Measurements from ENCODE around the gene C6orf89.
"Not testable (repeated sequence)": the region's sequence is repeated elsewhere in the genome, so short reads cannot be mapped to it uniquely, and the experiment has no call there.

Gene C6orf89

DNA sequence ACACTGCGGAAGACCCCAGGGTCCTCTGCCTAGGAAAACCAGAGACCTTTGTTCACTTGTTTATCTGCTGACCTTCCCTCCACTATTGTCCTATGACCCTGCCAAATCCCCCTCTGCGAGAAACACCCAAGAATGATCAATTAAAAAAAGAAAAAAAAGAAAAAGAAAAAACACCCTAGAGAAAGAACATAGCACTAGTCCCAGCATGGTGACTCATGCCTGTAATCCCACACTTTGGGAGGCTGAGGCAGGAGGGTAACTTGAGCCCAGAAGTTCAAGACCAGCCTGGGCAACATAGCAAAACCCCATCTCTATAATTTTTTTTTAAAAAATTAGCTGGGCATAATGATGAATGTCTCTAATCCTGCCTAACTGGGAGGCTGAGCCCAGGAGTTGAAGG, 56.6 kb downstream of the C6orf89 start:
- H3K9me3 ChIP-seq (ENCODE audit: insufficient read depth, low read length); H2AFZ ChIP-seq (ENCODE audit: low read depth, low read length); H3K27me3 ChIP-seq (ENCODE audit: low read depth, low read length); H3K9ac ChIP-seq (ENCODE audit: low read length); H4K20me1 ChIP-seq (ENCODE audit: insufficient read depth, low read length); H3K36me3 ChIP-seq (replicated peaks; ENCODE audit: low read depth, low read length); H3K4me1 ChIP-seq (ENCODE audit: low read length); H3K79me2 ChIP-seq (ENCODE audit: low read length); H3K4me2 ChIP-seq (ENCODE audit: low read length); H3K27ac ChIP-seq (ENCODE audit: low read length); H3K4me3 ChIP-seq (ENCODE audit: low read length): not testable (repeated sequence)

DNA sequence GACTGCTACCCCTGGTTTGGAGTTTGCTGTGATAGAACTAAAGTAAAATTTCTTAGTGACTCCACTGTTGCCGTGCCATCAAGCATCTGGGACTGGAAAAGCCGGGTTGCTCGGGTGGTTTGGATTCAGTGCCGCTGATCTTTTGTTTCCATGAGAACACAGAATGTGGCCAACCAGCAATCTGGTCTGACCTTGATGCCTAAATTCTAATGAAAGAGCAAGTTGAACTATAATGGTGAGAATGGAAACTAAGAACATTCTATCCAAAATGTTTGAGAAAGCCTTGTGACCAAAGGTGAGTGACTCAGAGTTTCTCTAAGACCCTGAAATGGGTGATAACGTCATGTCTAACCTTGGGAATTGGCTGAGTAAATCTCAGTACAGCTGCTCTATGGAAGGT, 58.9 kb downstream of the C6orf89 start:
- Histone ChIP-seq H3K9me3 (ENCODE audit: insufficient read depth, low read length) (no peaks in the 10 kb centered on the region), H3K9ac (ENCODE audit: low read length) (no peak overlapping the region), H3K79me2 (ENCODE audit: low read length) (no peaks in the 10 kb centered on the region), H3K27me3 (ENCODE audit: low read depth, low read length) (peaks cover 1% of the 10 kb centered on the region; the same call in 1 of the 2 replicates), H4K20me1 (ENCODE audit: insufficient read depth, low read length) (no peaks in the 10 kb centered on the region), H3K4me1 (ENCODE audit: low read length) (peaks cover 8% of the 10 kb centered on the region), H3K4me3 (ENCODE audit: low read length) (no peak overlapping the region), H3K36me3 (replicated peaks; ENCODE audit: low read depth, low read length) (no peaks in the 10 kb centered on the region), H3K27ac (ENCODE audit: low read length) (no peak overlapping the region), H3K4me2 (ENCODE audit: low read length) (no peak overlapping the region), H2AFZ (ENCODE audit: low read depth, low read length) (no peak overlapping the region)
- TF ChIP-seq EZH2phosphoT487 (IDR thresholded peaks at IDR 0.05; ENCODE audit: low read depth), result no peak
- TF ChIP-seq, protein P1, sequence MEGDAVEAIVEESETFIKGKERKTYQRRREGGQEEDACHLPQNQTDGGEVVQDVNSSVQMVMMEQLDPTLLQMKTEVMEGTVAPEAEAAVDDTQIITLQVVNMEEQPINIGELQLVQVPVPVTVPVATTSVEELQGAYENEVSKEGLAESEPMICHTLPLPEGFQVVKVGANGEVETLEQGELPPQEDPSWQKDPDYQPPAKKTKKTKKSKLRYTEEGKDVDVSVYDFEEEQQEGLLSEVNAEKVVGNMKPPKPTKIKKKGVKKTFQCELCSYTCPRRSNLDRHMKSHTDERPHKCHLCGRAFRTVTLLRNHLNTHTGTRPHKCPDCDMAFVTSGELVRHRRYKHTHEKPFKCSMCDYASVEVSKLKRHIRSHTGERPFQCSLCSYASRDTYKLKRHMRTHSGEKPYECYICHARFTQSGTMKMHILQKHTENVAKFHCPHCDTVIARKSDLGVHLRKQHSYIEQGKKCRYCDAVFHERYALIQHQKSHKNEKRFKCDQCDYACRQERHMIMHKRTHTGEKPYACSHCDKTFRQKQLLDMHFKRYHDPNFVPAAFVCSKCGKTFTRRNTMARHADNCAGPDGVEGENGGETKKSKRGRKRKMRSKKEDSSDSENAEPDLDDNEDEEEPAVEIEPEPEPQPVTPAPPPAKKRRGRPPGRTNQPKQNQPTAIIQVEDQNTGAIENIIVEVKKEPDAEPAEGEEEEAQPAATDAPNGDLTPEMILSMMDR (IDR thresholded peaks at IDR 0.05; ENCODE audit: low read depth, low read length), result no peak

DNA sequence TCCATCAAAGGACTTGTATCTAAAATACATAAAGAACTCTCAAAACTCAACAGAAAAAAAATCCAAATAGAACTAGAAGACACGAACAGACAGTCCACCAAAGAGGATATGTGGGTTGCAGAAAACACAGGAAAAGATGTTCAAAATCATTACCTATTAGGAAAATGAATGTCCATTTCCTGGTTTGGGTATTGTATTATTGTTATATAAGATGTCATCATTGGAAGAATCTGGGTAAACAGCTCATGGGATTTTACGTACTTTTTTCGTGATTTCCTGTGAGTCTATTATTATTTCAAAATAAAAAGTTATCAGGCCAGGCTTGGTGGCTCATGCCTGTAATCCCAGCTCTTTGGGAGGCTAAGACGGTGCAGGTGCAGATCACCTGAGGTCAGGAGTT, 59.5 kb downstream of the C6orf89 start:
- Histone ChIP-seq H3K4me3 (ENCODE audit: low read length) (no peak overlapping the region), H4K20me1 (ENCODE audit: insufficient read depth, low read length) (no peaks in the 10 kb centered on the region), H3K4me2 (ENCODE audit: low read length) (no peak overlapping the region), H3K79me2 (ENCODE audit: low read length) (no peaks in the 10 kb centered on the region), H3K36me3 (replicated peaks; ENCODE audit: low read depth, low read length) (no peaks in the 10 kb centered on the region), H3K27me3 (ENCODE audit: low read depth, low read length) (peaks cover 2% of the 10 kb centered on the region; the same call in 1 of the 2 replicates), H3K4me1 (ENCODE audit: low read length) (peaks cover 8% of the 10 kb centered on the region), H2AFZ (ENCODE audit: low read depth, low read length) (no peak overlapping the region), H3K9me3 (ENCODE audit: insufficient read depth, low read length) (no peaks in the 10 kb centered on the region), H3K27ac (ENCODE audit: low read length) (no peak overlapping the region), H3K9ac (ENCODE audit: low read length) (no peak overlapping the region)
- no peak for TF ChIP-seq EZH2phosphoT487 (IDR thresholded peaks at IDR 0.05; ENCODE audit: low read depth)
- TF ChIP-seq, protein P1 (IDR thresholded peaks at IDR 0.05; ENCODE audit: low read depth, low read length), result no peak

DNA sequence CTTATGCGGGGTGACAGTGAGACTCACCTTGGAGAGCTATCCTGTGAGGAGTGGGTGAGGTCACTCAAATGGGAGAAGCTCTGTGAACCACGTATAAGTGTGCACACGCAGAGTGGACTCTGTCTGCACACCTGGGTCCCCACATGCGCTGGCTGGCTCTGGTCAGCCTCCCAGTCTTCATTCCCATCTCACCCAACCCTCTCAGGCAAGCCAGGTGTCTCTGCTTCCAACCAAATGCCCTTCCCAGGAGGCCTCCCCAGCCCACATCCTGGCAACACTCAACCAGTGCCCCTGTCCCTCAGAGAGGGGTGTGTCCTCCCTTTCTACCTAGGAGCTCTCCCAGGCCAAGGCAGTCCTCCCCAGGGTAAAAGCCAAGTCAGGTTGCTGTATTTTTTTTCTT, 60.8 kb downstream of the C6orf89 start:
- no peak for TF ChIP-seq EZH2phosphoT487 (IDR thresholded peaks at IDR 0.05; ENCODE audit: low read depth)
- TF ChIP-seq, protein P1 (IDR thresholded peaks at IDR 0.05; ENCODE audit: low read depth, low read length), result no peak
- H3K4me3 ChIP-seq (ENCODE audit: low read length), result no peak overlapping the region
- H3K9me3 ChIP-seq (ENCODE audit: insufficient read depth, low read length), result no peaks in the 10 kb centered on the region
- no peak overlapping the region for H3K4me2 ChIP-seq (ENCODE audit: low read length)
- no peaks in the 10 kb centered on the region for H3K79me2 ChIP-seq (ENCODE audit: low read length)
- H2AFZ ChIP-seq (ENCODE audit: low read depth, low read length), result no peak overlapping the region
- no peaks in the 10 kb centered on the region for H4K20me1 ChIP-seq (ENCODE audit: insufficient read depth, low read length)
- no peaks in the 10 kb centered on the region for H3K36me3 ChIP-seq (replicated peaks; ENCODE audit: low read depth, low read length)
- peaks cover 2% of the 10 kb centered on the region; the same call in 1 of the 2 replicates for H3K27me3 ChIP-seq (ENCODE audit: low read depth, low read length)
- H3K4me1 ChIP-seq (ENCODE audit: low read length), result peaks cover 8% of the 10 kb centered on the region
- H3K9ac ChIP-seq (ENCODE audit: low read length), result no peak overlapping the region
- H3K27ac ChIP-seq (ENCODE audit: low read length), result no peak overlapping the region

Data from OCI-LY3 (cell line).